ENCODE results near the gene SLC25A23.

SLC25A23 gene

GRCh38 chr19:6476896-6477431, 17.4 kb upstream of the SLC25A23 start:
- H3K9ac ChIP-seq (ENCODE audit: low read depth, low read length), result no peak overlapping the region; the same call in 1 of the 2 replicates
- peak overlapping the region; percentile 89 for H3K4me3 ChIP-seq (ENCODE audit: low read length)
- no peaks in the 10 kb centered on the region; the same call in 1 of the 2 replicates for H3K4me1 ChIP-seq (ENCODE audit: insufficient read depth, low read length)
- H3K36me3 ChIP-seq (ENCODE audit: insufficient read depth, low read depth, low read length), result no peaks in the 10 kb centered on the region
- peaks cover 29% of the 10 kb centered on the region for H3K27me3 ChIP-seq (ENCODE audit: insufficient read depth, low read length)
- H3K27ac ChIP-seq (ENCODE audit: low read length), result no peak overlapping the region
- H3K9me3 ChIP-seq (ENCODE audit: insufficient read depth, low read depth, low read length), result no peaks in the 10 kb centered on the region

GRCh38 chr19:6476155-6476895, 16.7 kb upstream of the SLC25A23 start:
- Histone ChIP-seq H3K9me3 (ENCODE audit: insufficient read depth, low read depth, low read length) (no peaks in the 10 kb centered on the region), H3K27me3 (ENCODE audit: insufficient read depth, low read length) (peaks cover 29% of the 10 kb centered on the region), H3K4me1 (ENCODE audit: insufficient read depth, low read length) (no peaks in the 10 kb centered on the region; the same call in 1 of the 2 replicates), H3K4me3 (ENCODE audit: low read length) (peak overlapping the region; percentile 89), H3K27ac (ENCODE audit: low read length) (no peak overlapping the region), H3K9ac (ENCODE audit: low read depth, low read length) (peak overlapping the region; percentile 58; the same call in 1 of the 2 replicates), H3K36me3 (ENCODE audit: insufficient read depth, low read depth, low read length) (no peaks in the 10 kb centered on the region)

- Histone ChIP-seq H3K9ac (ENCODE audit: low read depth, low read length) (peak overlapping the region; percentile 42; the same call in 1 of the 2 replicates), H3K9me3 (ENCODE audit: insufficient read depth, low read depth, low read length) (no peaks in the 10 kb centered on the region), H3K36me3 (ENCODE audit: insufficient read depth, low read depth, low read length) (no peaks in the 10 kb centered on the region), H3K4me1 (ENCODE audit: insufficient read depth, low read length) (no peaks in the 10 kb centered on the region; the same call in 1 of the 2 replicates), H3K27ac (ENCODE audit: low read length) (no peak overlapping the region), H3K4me3 (ENCODE audit: low read length) (peak overlapping the region; percentile 89), H3K27me3 (ENCODE audit: insufficient read depth, low read length) (peaks cover 29% of the 10 kb centered on the region)
Observed at GRCh38 chr19:6475321-6476108, 15.9 kb upstream of the SLC25A23 start.

GRCh38 chr19:6473647-6474046, 14.1 kb upstream of the SLC25A23 start:
- Histone ChIP-seq H3K27ac (ENCODE audit: low read length) (no peak overlapping the region), H3K9ac (ENCODE audit: low read depth, low read length) (no peak overlapping the region), H3K4me1 (ENCODE audit: insufficient read depth, low read length) (no peaks in the 10 kb centered on the region; the same call in 1 of the 2 replicates), H3K36me3 (ENCODE audit: insufficient read depth, low read depth, low read length) (no peaks in the 10 kb centered on the region), H3K27me3 (ENCODE audit: insufficient read depth, low read length) (peaks cover 29% of the 10 kb centered on the region), H3K4me3 (ENCODE audit: low read length) (no peak overlapping the region), H3K9me3 (ENCODE audit: insufficient read depth, low read depth, low read length) (no peaks in the 10 kb centered on the region)

- Histone ChIP-seq H3K9me3 (ENCODE audit: insufficient read depth, low read depth, low read length) (no peaks in the 10 kb centered on the region), H3K4me3 (ENCODE audit: low read length) (no peak overlapping the region), H3K27me3 (ENCODE audit: insufficient read depth, low read length) (peaks cover 29% of the 10 kb centered on the region), H3K9ac (ENCODE audit: low read depth, low read length) (no peak overlapping the region), H3K4me1 (ENCODE audit: insufficient read depth, low read length) (no peaks in the 10 kb centered on the region; the same call in 1 of the 2 replicates), H3K27ac (ENCODE audit: low read length) (no peak overlapping the region), H3K36me3 (ENCODE audit: insufficient read depth, low read depth, low read length) (no peaks in the 10 kb centered on the region)
Observed at GRCh38 chr19:6472713-6473112, 13.1 kb upstream of the SLC25A23 start.

- Histone ChIP-seq H3K9ac (ENCODE audit: low read depth, low read length) (no peak overlapping the region), H3K4me3 (ENCODE audit: low read length) (no peak overlapping the region), H3K4me1 (ENCODE audit: insufficient read depth, low read length) (no peaks in the 10 kb centered on the region; the same call in 1 of the 2 replicates), H3K9me3 (ENCODE audit: insufficient read depth, low read depth, low read length) (no peaks in the 10 kb centered on the region), H3K27me3 (ENCODE audit: insufficient read depth, low read length) (peaks cover 22% of the 10 kb centered on the region), H3K36me3 (ENCODE audit: insufficient read depth, low read depth, low read length) (no peaks in the 10 kb centered on the region), H3K27ac (ENCODE audit: low read length) (no peak overlapping the region)
Observed at GRCh38 chr19:6471076-6471475, 11.5 kb upstream of the SLC25A23 start.

- no peak overlapping the region for H3K4me3 ChIP-seq (ENCODE audit: low read length)
- H3K9ac ChIP-seq (ENCODE audit: low read depth, low read length), result no peak overlapping the region
- H3K27ac ChIP-seq (ENCODE audit: low read length), result no peak overlapping the region
- peaks cover 2% of the 10 kb centered on the region; the same call in 1 of the 2 replicates for H3K4me1 ChIP-seq (ENCODE audit: insufficient read depth, low read length)
- no peaks in the 10 kb centered on the region for H3K36me3 ChIP-seq (ENCODE audit: insufficient read depth, low read depth, low read length)
- H3K27me3 ChIP-seq (ENCODE audit: insufficient read depth, low read length), result peaks cover 19% of the 10 kb centered on the region
- no peaks in the 10 kb centered on the region for H3K9me3 ChIP-seq (ENCODE audit: insufficient read depth, low read depth, low read length)
Observed at GRCh38 chr19:6470173-6470572, 10.6 kb upstream of the SLC25A23 start.

- no peak overlapping the region for H3K27ac ChIP-seq (ENCODE audit: low read length)
- H3K36me3 ChIP-seq (ENCODE audit: insufficient read depth, low read depth, low read length), result no peaks in the 10 kb centered on the region
- no peaks in the 10 kb centered on the region for H3K9me3 ChIP-seq (ENCODE audit: insufficient read depth, low read depth, low read length)
Observed at GRCh38 chr19:6467384-6467783, 7.8 kb upstream of the SLC25A23 start.

GRCh38 chr19:6466526-6467248, 7.1 kb upstream of the SLC25A23 start:
- Histone ChIP-seq H3K9ac (ENCODE audit: low read depth, low read length) (no peak overlapping the region), H3K27me3 (ENCODE audit: insufficient read depth, low read length) (peaks cover 33% of the 10 kb centered on the region), H3K4me1 (ENCODE audit: insufficient read depth, low read length) (peaks cover 6% of the 10 kb centered on the region; the same call in 1 of the 2 replicates), H3K9me3 (ENCODE audit: insufficient read depth, low read depth, low read length) (no peaks in the 10 kb centered on the region), H3K36me3 (ENCODE audit: insufficient read depth, low read depth, low read length) (no peaks in the 10 kb centered on the region), H3K27ac (ENCODE audit: low read length) (no peak overlapping the region), H3K4me3 (ENCODE audit: low read length) (no peak overlapping the region)

More at GRCh38 chr19:6467384-6467783, 7.8 kb upstream of the SLC25A23 start:
- no peak overlapping the region for H3K9ac ChIP-seq (ENCODE audit: low read depth, low read length)
- H3K4me1 ChIP-seq (ENCODE audit: insufficient read depth, low read length), result peaks cover 6% of the 10 kb centered on the region; the same call in 1 of the 2 replicates
- H3K27me3 ChIP-seq (ENCODE audit: insufficient read depth, low read length), result peaks cover 28% of the 10 kb centered on the region
- H3K4me3 ChIP-seq (ENCODE audit: low read length), result no peak overlapping the region

GRCh38 chr19:6465663-6466062, 6.1 kb upstream of the SLC25A23 start:
- Histone ChIP-seq H3K9ac (ENCODE audit: low read depth, low read length) (no peak overlapping the region), H3K4me1 (ENCODE audit: insufficient read depth, low read length) (peaks cover 6% of the 10 kb centered on the region; the same call in 1 of the 2 replicates), H3K4me3 (ENCODE audit: low read length) (no peak overlapping the region), H3K27ac (ENCODE audit: low read length) (no peak overlapping the region), H3K36me3 (ENCODE audit: insufficient read depth, low read depth, low read length) (no peaks in the 10 kb centered on the region), H3K9me3 (ENCODE audit: insufficient read depth, low read depth, low read length) (no peaks in the 10 kb centered on the region), H3K27me3 (ENCODE audit: insufficient read depth, low read length) (peaks cover 33% of the 10 kb centered on the region)

- no peak overlapping the region for H3K27ac ChIP-seq (ENCODE audit: low read length)
- peaks cover 6% of the 10 kb centered on the region; the same call in 1 of the 2 replicates for H3K4me1 ChIP-seq (ENCODE audit: insufficient read depth, low read length)
- H3K4me3 ChIP-seq (ENCODE audit: low read length), result peak overlapping the region; percentile 79
- no peaks in the 10 kb centered on the region for H3K9me3 ChIP-seq (ENCODE audit: insufficient read depth, low read depth, low read length)
- peak overlapping the region; percentile 74; the same call in 1 of the 2 replicates for H3K9ac ChIP-seq (ENCODE audit: low read depth, low read length)
- peaks cover 33% of the 10 kb centered on the region for H3K27me3 ChIP-seq (ENCODE audit: insufficient read depth, low read length)
- no peaks in the 10 kb centered on the region for H3K36me3 ChIP-seq (ENCODE audit: insufficient read depth, low read depth, low read length)
Observed at GRCh38 chr19:6465006-6465405, 5.4 kb upstream of the SLC25A23 start.

All from iPS-20b (cell line).